GDM1 (cell line): ENCODE measurements around the gene APEX1.
"Not testable (repeated sequence)": the region's sequence is repeated elsewhere in the genome, so short reads cannot be mapped to it uniquely, and the experiment has no call there.

Source experiments
- DNase-seq: peaks from one replicate; lab custom pipeline; 2025; lab: John Stamatoyannopoulos, UW

The APEX1 gene

GRCh38 chr14:20472536-20473169 lies 17.6 kb downstream of the APEX1 start:
- DNase-seq = no peak

- no peak for DNase-seq
Observed at GRCh38 chr14:20476776-20477175, 21.8 kb downstream of the APEX1 start.

- peak; percentile 65 for DNase-seq
Observed at GRCh38 chr14:20477211-20477876, 22.3 kb downstream of the APEX1 start.

- no peak for DNase-seq
Observed at GRCh38 chr14:20478894-20479293, 23.9 kb downstream of the APEX1 start.

GRCh38 chr14:20482382-20482781 lies 27.4 kb downstream of the APEX1 start:
- DNase-seq = no peak

GRCh38 chr14:20485900-20486299 lies 30.9 kb downstream of the APEX1 start:
- DNase-seq = no peak

- peak; percentile 35 for DNase-seq
Observed at GRCh38 chr14:20486684-20487395, 31.8 kb downstream of the APEX1 start.

- no peak for DNase-seq
Observed at GRCh38 chr14:20487396-20487725, 32.3 kb downstream of the APEX1 start.

GRCh38 chr14:20489093-20489994 lies 34.3 kb downstream of the APEX1 start:
- DNase-seq = no peak

GRCh38 chr14:20490563-20490962 lies 35.5 kb downstream of the APEX1 start:
- no peak for DNase-seq

- no peak for DNase-seq
Observed at GRCh38 chr14:20492486-20492885, 37.5 kb downstream of the APEX1 start.

GRCh38 chr14:20493634-20494033 lies 38.6 kb downstream of the APEX1 start:
- DNase-seq = peak; percentile 63

GRCh38 chr14:20494935-20495766 lies 40.1 kb downstream of the APEX1 start:
- DNase-seq = no peak

GRCh38 chr14:20498622-20499021 lies 43.6 kb downstream of the APEX1 start:
- DNase-seq = no peak

- no peak for DNase-seq
Observed at GRCh38 chr14:20499108-20499507, 44.1 kb downstream of the APEX1 start.

- DNase-seq = no peak
Observed at GRCh38 chr14:20499881-20500280, 44.9 kb downstream of the APEX1 start.

GRCh38 chr14:20501346-20501745 lies 46.3 kb downstream of the APEX1 start:
- no peak for DNase-seq

GRCh38 chr14:20503898-20504297 lies 48.9 kb downstream of the APEX1 start:
- no peak for DNase-seq

GRCh38 chr14:20506276-20506675 lies 51.2 kb downstream of the APEX1 start:
- DNase-seq = not testable (repeated sequence)

GRCh38 chr14:20506752-20507151 lies 51.7 kb downstream of the APEX1 start:
- not testable (repeated sequence) for DNase-seq
